Activated CD4-positive, CD25-positive, alpha-beta regulatory T cell treated with anti-CD3 and anti-CD28 coated beads, Interleukin-2, amount 50 U/mL, for 16 hours (primary cell): ENCODE data around the gene FRMD7.
"Not testable (repeated sequence)": the region's sequence is repeated elsewhere in the genome, so short reads cannot be mapped to it uniquely, and the experiment has no call there.

ENCODE experiments used
- DNase-seq: peaks from one replicate; pipeline ENCODE4 v3.0.0-alpha.2; 2020; ENCODE audit warnings: low read depth, low spot score

The FRMD7 gene

GRCh38 chrX:132093239-132093860 lies 34.5 kb downstream of the FRMD7 start:
- no peak for DNase-seq

GRCh38 chrX:132092439-132093065 lies 35.3 kb downstream of the FRMD7 start:
- peak; percentile 12 for DNase-seq

GRCh38 chrX:132090403-132091159 lies 37.2 kb downstream of the FRMD7 start:
- no peak for DNase-seq

GRCh38 chrX:132088864-132089263 lies 39.0 kb downstream of the FRMD7 start:
- no peak for DNase-seq

- DNase-seq, result no peak
These were observed 41.1 kb downstream of the FRMD7 start for GRCh38 chrX:132086672-132087071.

GRCh38 chrX:132085786-132086185 lies 42.0 kb downstream of the FRMD7 start:
- no peak for DNase-seq

GRCh38 chrX:132077912-132078311 lies 49.9 kb downstream of the FRMD7 start:
- DNase-seq, result no peak

GRCh38 chrX:132077414-132077813 lies 50.4 kb downstream of the FRMD7 start:
- no peak for DNase-seq

- no peak for DNase-seq
These were observed 56.6 kb downstream of the FRMD7 start for GRCh38 chrX:132071254-132071653.

GRCh38 chrX:132068405-132068804 lies 59.4 kb downstream of the FRMD7 start:
- no peak for DNase-seq

GRCh38 chrX:132063862-132064261 lies 64.0 kb downstream of the FRMD7 start:
- DNase-seq, result no peak

- DNase-seq, result no peak
These were observed 64.5 kb downstream of the FRMD7 start for GRCh38 chrX:132063334-132063733.

- no peak for DNase-seq
These were observed 67.8 kb downstream of the FRMD7 start for GRCh38 chrX:132059973-132060540.

GRCh38 chrX:132058975-132059374 lies 68.8 kb downstream of the FRMD7 start:
- no peak for DNase-seq

GRCh38 chrX:132058050-132058449 lies 69.8 kb downstream of the FRMD7 start:
- no peak for DNase-seq

- not testable (repeated sequence) for DNase-seq
These were observed 76.0 kb downstream of the FRMD7 start for GRCh38 chrX:132051778-132052177.

- DNase-seq, result no peak
These were observed 81.3 kb downstream of the FRMD7 start for GRCh38 chrX:132046533-132046932.

GRCh38 chrX:132045456-132045855 lies 82.4 kb downstream of the FRMD7 start:
- no peak for DNase-seq

GRCh38 chrX:132044953-132045352 lies 82.9 kb downstream of the FRMD7 start:
- DNase-seq, result no peak

GRCh38 chrX:132043977-132044376 lies 83.8 kb downstream of the FRMD7 start:
- no peak for DNase-seq

- no peak for DNase-seq
These were observed 86.8 kb downstream of the FRMD7 start for GRCh38 chrX:132041015-132041414.

- no peak for DNase-seq
These were observed 87.8 kb downstream of the FRMD7 start for GRCh38 chrX:132040066-132040465.
